Left lung (tissue), 10 donors: ENCODE results near the gene JAKMIP1. TPM values are rescaled to one million over a fixed set of nuclear protein-coding genes. Genes with fewer than 3 reads are reported as not detected.

Experiments used
- ATAC-seq: fragments of 200-7000 bp; cut with Tn5 transposase; one replicate; pipeline ENCODE4 v1.9.1; 2020; ENCODE audit warnings: moderate library complexity
- DNase-seq, 4 donors: peaks; one replicate each; pipeline ENCODE4 v3.0.0-alpha.2; 2013 to 2020
- H3K27ac ChIP-seq, 2 donors: fragments of 200-600 bp; sonication (generic) in 1 of 2; one replicate each; pipeline versions ENCODE4 v1.5.0 to v1.8.0; 2020 to 2021
- H3K27me3 ChIP-seq, 2 donors: fragments of 200-600 bp; sonication (generic) in 1 of 2; one replicate each; pipeline versions ENCODE4 v1.5.0 to v1.8.0; 2020 to 2021
- H3K36me3 ChIP-seq, 2 donors: fragments of 200-600 bp; sonication (generic) in 1 of 2; one replicate each; pipeline versions ENCODE4 v1.5.0 to v1.8.0; 2020 to 2021
- H3K4me1 ChIP-seq, 2 donors: fragments of 200-600 bp; one replicate each; pipeline ENCODE4 v1.8.0; 2021
- H3K4me3 ChIP-seq, 2 donors: fragments of 200-600 bp; sonication (generic) in 1 of 2; one replicate each; pipeline versions ENCODE4 v1.5.0 to v1.8.0; 2020 to 2021; ENCODE audit warnings: mild to moderate bottlenecking in 1 of 2
- H3K9me3 ChIP-seq, 2 donors: fragments of 200-600 bp; sonication (generic) in 1 of 2; one replicate each; pipeline versions ENCODE4 v1.5.0 to v1.8.0; 2020 to 2021
- intact Hi-C, 2 donors: fragments of 100-400 bp; cut with DNase I; formaldehyde crosslinking; loops; one replicate each; pipeline versions ENCODE4 v1.11.2 to v1.14.2; 2022
- polyA plus RNA-seq, 6 donors: library from polyadenylated mRNA; unstranded; fragments of 120-200 nt; gene quantifications; one replicate each; pipeline ENCODE4 v1.2.1, GENCODE V29; 2013; ENCODE audit not compliant: insufficient read length in 6 of 6
- total RNA-seq, 2 donors: library from RNA; stranded (reverse); fragmentation: NEBNext Ultra II Directional; extraction: Animal tissue kit (Norgen Biotek cat#: 25700); gene quantifications; one replicate each; pipeline ENCODE4 v1.2.1, GENCODE V29; 2021
- TF ChIP-seq, protein P1 (sequence below), 2 donors: fragments of 200-600 bp; sonication (generic) in 1 of 2; IDR thresholded peaks; one replicate each; pipeline versions ENCODE4 v1.5.0 to v1.8.0; 2021; ENCODE audit warnings: antibody characterized with exemption in 2 of 2
- donor health status: DM: no; HTN: yes; CAD: no.
- donor health status: DM: no; HTN: no; CAD: no.

JAKMIP1 gene
- total and polyA plus RNA-seq, 8 donors, result 0.13 to 0.79 (median 0.21) TPM; not detected in 1

DNA sequence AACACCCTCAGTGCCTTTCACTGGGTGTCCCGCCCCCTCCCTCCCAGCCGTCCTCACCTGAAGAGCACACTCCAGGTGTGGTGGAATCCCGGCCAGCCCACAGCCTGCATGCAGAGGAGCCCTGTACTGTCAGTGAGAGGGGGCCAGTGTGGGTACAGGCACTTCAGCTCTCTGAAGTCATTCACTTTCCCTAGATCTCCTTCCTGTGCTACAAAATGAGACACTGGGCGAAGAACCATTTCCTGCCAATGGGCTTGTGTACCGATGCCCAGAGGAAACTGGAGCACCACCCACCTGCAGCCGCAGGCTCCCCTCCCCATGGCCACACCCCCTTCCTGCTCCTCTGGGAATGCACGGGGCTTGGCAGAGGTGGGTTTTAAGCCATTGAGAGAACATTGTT, 108.2 kb downstream of the JAKMIP1 start:
- intact Hi-C loops, result no loop called here
- Histone ChIP-seq H3K27me3 (no peaks in the 10 kb centered on the region), H3K4me3 (no peak overlapping the region), H3K9me3 (no peaks in the 10 kb centered on the region), H3K4me1 (no peaks in the 10 kb centered on the region), H3K36me3 (no peaks in the 10 kb centered on the region), H3K27ac (no peak overlapping the region)
- TF ChIP-seq, protein P1, sequence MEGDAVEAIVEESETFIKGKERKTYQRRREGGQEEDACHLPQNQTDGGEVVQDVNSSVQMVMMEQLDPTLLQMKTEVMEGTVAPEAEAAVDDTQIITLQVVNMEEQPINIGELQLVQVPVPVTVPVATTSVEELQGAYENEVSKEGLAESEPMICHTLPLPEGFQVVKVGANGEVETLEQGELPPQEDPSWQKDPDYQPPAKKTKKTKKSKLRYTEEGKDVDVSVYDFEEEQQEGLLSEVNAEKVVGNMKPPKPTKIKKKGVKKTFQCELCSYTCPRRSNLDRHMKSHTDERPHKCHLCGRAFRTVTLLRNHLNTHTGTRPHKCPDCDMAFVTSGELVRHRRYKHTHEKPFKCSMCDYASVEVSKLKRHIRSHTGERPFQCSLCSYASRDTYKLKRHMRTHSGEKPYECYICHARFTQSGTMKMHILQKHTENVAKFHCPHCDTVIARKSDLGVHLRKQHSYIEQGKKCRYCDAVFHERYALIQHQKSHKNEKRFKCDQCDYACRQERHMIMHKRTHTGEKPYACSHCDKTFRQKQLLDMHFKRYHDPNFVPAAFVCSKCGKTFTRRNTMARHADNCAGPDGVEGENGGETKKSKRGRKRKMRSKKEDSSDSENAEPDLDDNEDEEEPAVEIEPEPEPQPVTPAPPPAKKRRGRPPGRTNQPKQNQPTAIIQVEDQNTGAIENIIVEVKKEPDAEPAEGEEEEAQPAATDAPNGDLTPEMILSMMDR (IDR thresholded peaks at IDR 0.05), result no peak
- DNase-seq (no peak), ATAC-seq (no peak)

DNA sequence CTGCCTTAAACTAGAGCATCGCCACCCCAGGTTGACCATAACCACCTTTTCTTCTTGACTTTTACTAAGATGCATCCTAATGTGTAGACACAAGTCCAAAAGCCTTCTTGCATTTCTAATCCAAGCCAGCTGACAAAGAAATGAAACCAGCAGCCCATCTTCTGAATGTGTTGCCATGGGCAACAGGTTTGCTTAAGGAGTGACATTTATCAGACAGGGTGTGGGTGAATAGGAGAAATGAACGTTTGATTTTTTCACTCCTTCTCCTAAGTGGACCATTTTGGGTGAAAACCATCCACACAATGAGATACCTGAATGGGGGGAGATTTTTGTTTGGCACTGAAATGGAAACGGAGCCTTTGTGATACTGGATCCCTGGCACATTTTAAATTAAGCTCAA, 109.4 kb downstream of the JAKMIP1 start:
- intact Hi-C loops, result no loop called here
- Histone ChIP-seq H3K27me3 (no peaks in the 10 kb centered on the region), H3K27ac (no peak overlapping the region), H3K36me3 (no peaks in the 10 kb centered on the region), H3K4me3 (no peak overlapping the region), H3K4me1 (no peaks in the 10 kb centered on the region), H3K9me3 (no peaks in the 10 kb centered on the region)
- TF ChIP-seq, protein P1 (IDR thresholded peaks at IDR 0.05), result no peak
- ATAC-seq (no peak), DNase-seq (no peak)

DNA sequence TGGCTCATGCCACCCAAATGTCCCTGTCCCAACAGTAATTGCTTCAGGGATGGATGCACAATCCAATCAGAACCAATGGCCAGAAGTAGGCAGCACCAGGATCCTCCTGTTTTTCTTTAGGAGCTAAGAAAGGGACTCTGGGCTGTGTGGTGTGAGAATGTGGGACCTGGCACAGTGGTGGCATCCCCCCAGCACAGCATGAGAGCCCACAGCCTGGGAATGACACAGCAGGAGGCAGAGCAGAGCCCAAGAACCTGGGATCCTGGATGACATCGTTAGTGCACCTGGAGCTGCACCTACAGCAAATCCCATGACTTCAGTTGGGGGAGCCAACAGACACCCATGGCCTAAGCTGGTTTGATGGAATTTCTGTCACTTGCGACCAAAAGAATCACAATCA, 111.4 kb downstream of the JAKMIP1 start:
- Histone ChIP-seq H3K27me3 (no peaks in the 10 kb centered on the region), H3K4me3 (no peak overlapping the region), H3K36me3 (no peaks in the 10 kb centered on the region), H3K27ac (no peak overlapping the region), H3K4me1 (no peaks in the 10 kb centered on the region), H3K9me3 (no peaks in the 10 kb centered on the region)
- ATAC-seq (no peak), DNase-seq (no peak)
- intact Hi-C loops, result no loop called here
- TF ChIP-seq, protein P1 (IDR thresholded peaks at IDR 0.05), result no peak

DNA sequence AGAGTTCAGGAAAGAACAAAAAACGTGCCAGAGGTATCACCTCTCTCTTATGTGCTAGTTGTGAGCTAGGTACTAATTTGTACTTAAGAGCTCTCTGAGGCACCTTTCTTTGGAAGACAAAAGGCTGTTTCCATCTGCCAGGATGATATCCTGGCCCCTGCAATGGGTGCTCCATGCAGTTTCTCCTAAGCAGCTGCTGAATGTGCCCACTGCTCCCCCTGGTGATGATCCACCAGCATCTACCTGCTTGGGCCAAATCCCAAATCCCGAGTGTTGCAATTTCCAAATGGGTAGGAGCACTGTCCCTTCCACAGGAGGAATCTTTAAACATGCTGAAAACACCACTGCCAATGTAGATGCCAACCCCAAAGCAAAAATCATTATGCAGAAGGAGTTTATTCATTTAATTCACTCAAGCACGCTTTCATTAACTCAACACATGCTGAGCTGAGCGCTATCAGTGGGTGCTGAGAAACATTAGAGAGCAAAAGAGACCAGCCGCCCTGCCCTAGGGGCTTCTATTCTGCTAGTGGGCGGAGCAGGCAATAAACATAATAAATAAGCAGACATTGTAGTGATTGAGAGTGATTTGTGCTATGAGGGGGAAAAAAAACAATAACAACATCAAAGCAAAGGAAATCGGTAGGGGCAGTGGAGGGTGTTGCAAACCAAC, 112.5 kb downstream of the JAKMIP1 start:
- ATAC-seq, result peak; percentile 60
- H3K4me3 ChIP-seq, result no peak overlapping the region
- peak in 1 of 4 donors; percentile 43 for DNase-seq
- no peaks in the 10 kb centered on the region for H3K27me3 ChIP-seq
- no peaks in the 10 kb centered on the region for H3K4me1 ChIP-seq
- no peaks in the 10 kb centered on the region for H3K9me3 ChIP-seq
- no peak overlapping the region for H3K27ac ChIP-seq
- H3K36me3 ChIP-seq, result no peaks in the 10 kb centered on the region
- intact Hi-C loops, result no loop called here
- TF ChIP-seq, protein P1 (IDR thresholded peaks at IDR 0.05), result peak; percentile 17 to 37

DNA sequence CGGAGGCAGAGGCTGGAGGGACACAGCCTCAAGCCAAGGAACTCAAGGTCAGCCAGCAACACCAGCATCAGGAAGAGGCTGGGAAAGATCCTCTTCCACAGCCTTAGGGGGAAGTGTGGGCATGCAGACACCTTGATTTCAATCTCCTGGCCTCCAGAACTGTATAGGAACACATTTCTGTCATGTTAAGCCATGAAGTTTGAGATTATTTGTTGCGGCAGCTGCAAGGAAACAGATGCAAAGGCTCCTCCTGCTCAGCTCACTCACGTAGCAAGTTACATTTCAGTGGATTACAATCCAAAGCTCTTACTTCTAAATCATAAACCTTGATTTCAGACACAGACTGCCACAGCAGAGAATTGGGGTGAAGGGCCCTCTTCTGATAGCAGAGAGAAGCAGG, 113.5 kb downstream of the JAKMIP1 start:
- H3K27ac ChIP-seq, result no peak overlapping the region
- H3K9me3 ChIP-seq, result no peaks in the 10 kb centered on the region
- no peaks in the 10 kb centered on the region for H3K27me3 ChIP-seq
- no peak for ATAC-seq
- TF ChIP-seq, protein P1 (IDR thresholded peaks at IDR 0.05), result no peak
- no peak overlapping the region for H3K4me3 ChIP-seq
- no peak for DNase-seq
- no peaks in the 10 kb centered on the region for H3K36me3 ChIP-seq
- no peaks in the 10 kb centered on the region for H3K4me1 ChIP-seq
- intact Hi-C loops, result no loop called here
